Limb (tissue), 2 donors: Measurements from ENCODE around the gene PRSS36.
A peak's percentile ranks its signal among the peaks of the same experiment; 100 is the strongest.
"Not testable (repeated sequence)": the region's sequence is repeated elsewhere in the genome, so short reads cannot be mapped to it uniquely, and the experiment has no call there.

Source experiments
- DNase-seq, 2 donors: peaks; one replicate each; pipeline ENCODE4 v3.0.0-alpha.2; 2016; ENCODE audit errors: extremely low spot score in 2 of 2

The PRSS36 gene

GRCh38 chr16:31105677-31106213, 44.1 kb downstream of the PRSS36 start:
- peak; percentile 36 to 86 for DNase-seq

- DNase-seq, result not testable (repeated sequence)
Measured at GRCh38 chr16:31100876-31101641, 48.8 kb downstream of the PRSS36 start.

- DNase-seq, result no peak
Measured at GRCh38 chr16:31099860-31100638, 49.8 kb downstream of the PRSS36 start.

GRCh38 chr16:31094424-31095120, 55.3 kb downstream of the PRSS36 start, which contains the start of gene VKORC1:
Gene VKORC1 (minus strand): TSS chr16:31094797. CDS start chr16:31094729, 68 bp downstream.
- peak; percentile 90 to 92 for DNase-seq

GRCh38 chr16:31094088-31094423, 55.8 kb downstream of the PRSS36 start:
- DNase-seq, result no peak

- DNase-seq, result no peak
Measured at GRCh38 chr16:31093132-31093703, 56.6 kb downstream of the PRSS36 start.

- no peak for DNase-seq
Measured at GRCh38 chr16:31092330-31092729, 57.5 kb downstream of the PRSS36 start.

GRCh38 chr16:31090540-31090939, 59.3 kb downstream of the PRSS36 start:
- no peak for DNase-seq

GRCh38 chr16:31089199-31089598, 60.7 kb downstream of the PRSS36 start:
- no peak for DNase-seq
